ENCODE data around the gene IL16.
A peak's percentile ranks its signal among the peaks of the same experiment; 100 is the strongest.

Gene IL16

DNA sequence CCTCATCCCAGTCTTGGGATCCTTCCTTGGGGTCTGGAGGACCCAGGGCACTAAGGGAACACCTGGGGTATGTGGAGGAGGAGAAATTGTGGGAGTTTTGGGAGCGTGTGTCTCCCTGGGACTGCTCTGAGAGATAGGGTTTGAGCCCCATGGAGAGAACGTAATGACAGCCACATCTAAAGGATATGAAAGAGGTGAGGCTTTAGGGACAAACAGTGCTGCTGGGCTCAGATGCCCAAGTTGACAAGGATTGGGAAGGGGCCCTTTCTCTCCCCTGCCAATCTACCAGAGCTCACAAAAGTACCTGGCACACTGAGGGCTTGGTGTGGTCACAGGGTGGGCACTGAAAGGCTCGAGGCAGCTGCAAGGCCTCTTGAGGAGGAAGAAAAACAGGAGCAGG is 140.6 kb downstream of the IL16 start:
- ChIA-PET POLR2A (no interaction called here), CTCF (interaction anchor here (0.6 to 8.6 kb wide), 11 partner anchors 11 to 76 kb away, joined by 3 to 69 read pairs (median 5); partner anchors contain the start of gene TMC3)
- Histone ChIP-seq H3K27me3 (replicated peaks in 2 of 5; ENCODE audit: control insufficient read depth in 4 of 5, insufficient read depth in 5 of 5, low read length in 4 of 5) (no peaks in the 10 kb centered on the region), H3K4me3 (ENCODE audit: control insufficient read depth in 1 of 7, extremely low read depth in 1 of 7, insufficient read depth in 4 of 7, low read depth in 2 of 7, low read length in 6 of 7) (no peak overlapping the region), H3K9me3 (ENCODE audit: control extremely low read depth in 1 of 5, control insufficient read depth in 4 of 5, insufficient read depth in 2 of 5, low read depth in 1 of 5, low read length in 4 of 5) (no peaks in the 10 kb centered on the region), H3K27ac (ENCODE audit: insufficient read depth in 1 of 2, low read depth in 1 of 2, low read length in 2 of 2, poor library complexity in 1 of 2, severe bottlenecking in 2 of 2) (no peak overlapping the region), H3K4me1 (ENCODE audit: control extremely low read depth in 1 of 4, control insufficient read depth in 4 of 4, insufficient read depth in 4 of 4, low read length in 3 of 4) (peaks cover 0 to 23% (median 2%) of the 10 kb centered on the region in 4 experiments), H3K36me3 (ENCODE audit: control insufficient read depth in 4 of 4, insufficient read depth in 4 of 4, low read length in 3 of 4) (no peaks in the 10 kb centered on the region)
- DNase-seq = no peak
- 92% methylated on average over 3 of the region's 3 CpGs for WGBS (ENCODE audit: insufficient coverage)

DNA sequence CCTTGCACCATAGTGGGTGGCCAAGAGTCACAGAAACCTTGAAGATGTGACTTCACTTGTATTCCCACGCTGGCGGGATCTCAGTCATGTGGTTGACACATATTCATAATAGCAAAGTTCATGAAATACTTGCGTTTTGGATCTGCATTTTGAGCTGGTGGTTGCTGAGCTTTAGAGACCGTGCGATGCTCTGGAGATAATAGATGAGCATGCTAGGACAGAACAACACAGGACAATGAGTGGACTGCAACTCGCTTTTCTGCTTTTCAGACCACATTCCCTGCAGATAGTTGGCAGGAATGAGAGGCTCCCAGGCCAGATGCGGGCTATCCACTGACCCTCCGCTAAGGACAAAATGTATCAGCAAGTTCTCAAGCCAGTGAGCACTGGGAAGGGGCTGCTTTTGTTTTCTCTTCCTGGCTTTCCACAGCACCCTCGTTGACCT is 141.1 kb downstream of the IL16 start:
- no peak overlapping the region for H3K27ac ChIP-seq (ENCODE audit: insufficient read depth in 1 of 2, low read depth in 1 of 2, low read length in 2 of 2, poor library complexity in 1 of 2, severe bottlenecking in 2 of 2)
- WGBS (ENCODE audit: insufficient coverage) = 92% methylated on average over 9 of the region's 9 CpGs
- H3K36me3 ChIP-seq (ENCODE audit: control insufficient read depth in 4 of 4, insufficient read depth in 4 of 4, low read length in 3 of 4) = no peaks in the 10 kb centered on the region
- POLR2A ChIA-PET = no interaction called here
- CTCF ChIA-PET = interaction anchor here (1.0 to 8.6 kb wide), 7 partner anchors 12 to 71 kb away, joined by 3 to 69 read pairs (median 5); partner anchors contain the start of gene TMC3
- H3K9me3 ChIP-seq (ENCODE audit: control extremely low read depth in 1 of 5, control insufficient read depth in 4 of 5, insufficient read depth in 2 of 5, low read depth in 1 of 5, low read length in 4 of 5) = no peaks in the 10 kb centered on the region
- peaks cover 0 to 23% (median 2%) of the 10 kb centered on the region in 4 experiments for H3K4me1 ChIP-seq (ENCODE audit: control extremely low read depth in 1 of 4, control insufficient read depth in 4 of 4, insufficient read depth in 4 of 4, low read length in 3 of 4)
- DNase-seq = no peak
- H3K27me3 ChIP-seq (replicated peaks in 2 of 5; ENCODE audit: control insufficient read depth in 4 of 5, insufficient read depth in 5 of 5, low read length in 4 of 5) = no peaks in the 10 kb centered on the region
- H3K4me3 ChIP-seq (ENCODE audit: control insufficient read depth in 1 of 7, extremely low read depth in 1 of 7, insufficient read depth in 4 of 7, low read depth in 2 of 7, low read length in 6 of 7) = no peak overlapping the region

DNA sequence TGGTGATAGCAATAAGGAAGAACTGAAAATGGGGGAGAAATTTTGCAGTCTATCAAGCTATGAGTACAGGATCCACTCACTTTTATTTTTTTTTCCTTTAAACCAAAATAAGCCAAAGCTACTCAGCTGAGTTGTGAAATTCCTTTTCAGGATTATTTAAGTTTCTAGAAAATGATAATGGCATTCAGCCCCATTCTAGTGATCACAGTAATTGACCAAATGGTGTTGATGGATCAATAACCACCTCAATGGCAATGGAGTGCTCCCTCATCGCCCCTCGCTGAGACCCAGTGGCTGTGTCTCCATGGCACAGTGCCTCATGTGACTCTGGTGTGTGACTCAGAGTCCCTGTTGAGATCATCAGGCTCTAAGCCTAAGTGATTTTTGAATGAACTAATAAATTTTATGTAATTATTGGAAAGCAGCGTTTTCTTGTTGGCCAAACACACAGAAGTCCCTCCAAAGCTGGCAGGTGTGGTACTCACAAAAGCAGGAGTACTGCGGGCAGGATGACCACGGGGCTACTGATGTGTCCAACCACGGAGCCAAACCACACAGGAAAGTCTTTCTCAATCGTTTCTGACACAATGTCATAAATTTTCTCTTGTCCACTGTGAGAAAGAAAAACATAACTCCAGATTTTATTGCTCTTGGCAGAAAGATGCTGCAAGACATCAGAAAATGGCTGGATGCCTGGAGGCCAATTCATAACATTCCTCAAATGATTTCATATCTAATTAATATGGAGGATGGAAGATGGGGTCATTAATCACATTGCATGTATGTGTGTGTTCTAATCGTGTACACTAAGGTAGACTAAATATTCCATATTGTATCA is 141.7 kb downstream of the IL16 start:
- H3K36me3 ChIP-seq (ENCODE audit: control insufficient read depth in 4 of 4, insufficient read depth in 4 of 4, low read length in 3 of 4) = no peaks in the 10 kb centered on the region
- WGBS (ENCODE audit: insufficient coverage) = 52% methylated on average over 6 of the region's 8 CpGs
- H3K27me3 ChIP-seq (replicated peaks in 2 of 5; ENCODE audit: control insufficient read depth in 4 of 5, insufficient read depth in 5 of 5, low read length in 4 of 5) = no peaks in the 10 kb centered on the region
- no peak overlapping the region for H3K4me3 ChIP-seq (ENCODE audit: control insufficient read depth in 1 of 7, extremely low read depth in 1 of 7, insufficient read depth in 4 of 7, low read depth in 2 of 7, low read length in 6 of 7)
- H3K4me1 ChIP-seq (ENCODE audit: control extremely low read depth in 1 of 4, control insufficient read depth in 4 of 4, insufficient read depth in 4 of 4, low read length in 3 of 4) = peaks cover 0 to 23% (median 2%) of the 10 kb centered on the region in 4 experiments
- no peaks in the 10 kb centered on the region for H3K9me3 ChIP-seq (ENCODE audit: control extremely low read depth in 1 of 5, control insufficient read depth in 4 of 5, insufficient read depth in 2 of 5, low read depth in 1 of 5, low read length in 4 of 5)
- H3K27ac ChIP-seq (ENCODE audit: insufficient read depth in 1 of 2, low read depth in 1 of 2, low read length in 2 of 2, poor library complexity in 1 of 2, severe bottlenecking in 2 of 2) = no peak overlapping the region
- DNase-seq = peak in 2 of 3 donors; percentile 38 to 41
- POLR2A ChIA-PET = no interaction called here
- CTCF ChIA-PET = interaction anchor here (0.9 to 8.6 kb wide), 6 partner anchors 42 to 72 kb away, joined by 3 to 69 read pairs (median 6); no protein-coding TSS in a partner anchor

DNA sequence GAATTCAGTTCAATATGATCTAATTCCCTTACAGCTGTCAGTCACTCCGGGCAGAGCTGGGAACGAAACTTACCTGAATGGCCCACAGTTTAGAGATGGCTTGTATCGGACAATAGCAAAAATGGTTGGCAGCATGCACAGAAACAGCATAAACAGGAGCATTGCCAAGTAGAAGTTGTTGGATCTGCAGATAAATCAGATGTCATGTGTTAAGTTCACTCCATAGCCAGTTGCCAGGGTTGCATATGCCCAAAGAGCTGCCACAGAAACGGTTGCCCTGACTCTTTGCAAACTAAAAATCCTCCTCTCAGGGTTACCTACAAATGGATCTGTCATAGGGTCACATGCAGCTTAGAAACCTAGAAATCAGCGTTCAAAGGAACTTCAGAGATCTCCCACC is 142.6 kb downstream of the IL16 start:
- H3K36me3 ChIP-seq (ENCODE audit: control insufficient read depth in 4 of 4, insufficient read depth in 4 of 4, low read length in 3 of 4) = no peaks in the 10 kb centered on the region
- no peaks in the 10 kb centered on the region for H3K27me3 ChIP-seq (replicated peaks in 2 of 5; ENCODE audit: control insufficient read depth in 4 of 5, insufficient read depth in 5 of 5, low read length in 4 of 5)
- H3K4me3 ChIP-seq (ENCODE audit: control insufficient read depth in 1 of 7, extremely low read depth in 1 of 7, insufficient read depth in 4 of 7, low read depth in 2 of 7, low read length in 6 of 7) = no peak overlapping the region
- ChIA-PET CTCF (interaction anchor here (0.9 to 8.6 kb wide), 5 partner anchors 41 to 73 kb away, joined by 3 to 69 read pairs (median 5); no protein-coding TSS in a partner anchor), POLR2A (no interaction called here)
- 92% methylated on average over 5 of the region's 5 CpGs for WGBS (ENCODE audit: insufficient coverage)
- H3K4me1 ChIP-seq (ENCODE audit: control extremely low read depth in 1 of 4, control insufficient read depth in 4 of 4, insufficient read depth in 4 of 4, low read length in 3 of 4) = peaks cover 0 to 23% (median 2%) of the 10 kb centered on the region in 4 experiments
- H3K27ac ChIP-seq (ENCODE audit: insufficient read depth in 1 of 2, low read depth in 1 of 2, low read length in 2 of 2, poor library complexity in 1 of 2, severe bottlenecking in 2 of 2) = no peak overlapping the region
- DNase-seq = no peak
- H3K9me3 ChIP-seq (ENCODE audit: control extremely low read depth in 1 of 5, control insufficient read depth in 4 of 5, insufficient read depth in 2 of 5, low read depth in 1 of 5, low read length in 4 of 5) = no peaks in the 10 kb centered on the region

DNA sequence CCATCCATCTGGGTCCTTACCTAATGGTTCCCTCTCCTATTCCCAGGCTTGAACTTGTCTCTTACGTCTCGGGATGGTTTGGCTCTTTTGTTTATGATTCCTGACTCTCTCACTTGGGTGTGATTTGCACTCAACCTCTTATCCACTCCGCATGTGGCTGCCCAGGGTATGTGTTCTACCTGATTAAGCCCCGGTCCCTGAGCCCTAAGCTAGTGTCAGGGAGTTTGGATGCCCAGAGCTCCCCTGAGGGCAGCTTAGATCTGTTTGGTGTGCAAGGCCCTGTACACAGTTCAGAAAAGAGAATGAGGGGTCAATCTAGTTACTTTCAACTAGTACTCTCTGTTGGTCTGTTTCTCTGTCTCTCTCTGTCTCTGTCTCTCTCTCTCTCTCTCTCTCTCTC is 143.2 kb downstream of the IL16 start:
- no peak overlapping the region for H3K4me3 ChIP-seq (ENCODE audit: control insufficient read depth in 1 of 7, extremely low read depth in 1 of 7, insufficient read depth in 4 of 7, low read depth in 2 of 7, low read length in 6 of 7)
- no peak overlapping the region for H3K27ac ChIP-seq (ENCODE audit: insufficient read depth in 1 of 2, low read depth in 1 of 2, low read length in 2 of 2, poor library complexity in 1 of 2, severe bottlenecking in 2 of 2)
- peaks cover 0 to 23% (median 2%) of the 10 kb centered on the region in 4 experiments for H3K4me1 ChIP-seq (ENCODE audit: control extremely low read depth in 1 of 4, control insufficient read depth in 4 of 4, insufficient read depth in 4 of 4, low read length in 3 of 4)
- no peaks in the 10 kb centered on the region for H3K27me3 ChIP-seq (replicated peaks in 2 of 5; ENCODE audit: control insufficient read depth in 4 of 5, insufficient read depth in 5 of 5, low read length in 4 of 5)
- ChIA-PET CTCF (interaction anchor here (0.9 to 8.6 kb wide), 3 partner anchors 41 to 64 kb away, joined by 3 to 69 read pairs (median 3); no protein-coding TSS in a partner anchor), POLR2A (no interaction called here)
- H3K36me3 ChIP-seq (ENCODE audit: control insufficient read depth in 4 of 4, insufficient read depth in 4 of 4, low read length in 3 of 4) = no peaks in the 10 kb centered on the region
- WGBS (ENCODE audit: insufficient coverage) = 71% methylated on average over 4 of the region's 4 CpGs
- H3K9me3 ChIP-seq (ENCODE audit: control extremely low read depth in 1 of 5, control insufficient read depth in 4 of 5, insufficient read depth in 2 of 5, low read depth in 1 of 5, low read length in 4 of 5) = no peaks in the 10 kb centered on the region
- DNase-seq = no peak

DNA sequence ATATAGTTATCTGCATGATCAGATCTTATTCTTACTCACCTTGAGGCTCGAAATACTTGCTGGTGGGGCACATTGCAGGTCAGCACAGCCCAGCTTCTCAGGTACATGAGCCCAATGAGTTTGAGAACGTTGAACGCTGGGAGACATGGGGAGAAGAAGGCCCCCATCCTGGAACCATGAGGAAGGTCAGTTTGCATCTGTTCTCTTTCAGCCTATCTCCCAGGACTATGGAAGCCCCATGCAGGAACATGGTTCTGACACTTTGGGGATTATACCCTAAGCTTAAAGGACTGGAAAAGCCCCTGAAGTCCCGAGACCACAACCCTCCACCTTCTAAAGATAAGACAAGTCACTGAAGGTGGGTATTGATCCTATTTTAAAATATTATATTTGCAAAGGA is 144.7 kb downstream of the IL16 start:
- POLR2A ChIA-PET = no interaction called here
- CTCF ChIA-PET = no interaction called here

DNA sequence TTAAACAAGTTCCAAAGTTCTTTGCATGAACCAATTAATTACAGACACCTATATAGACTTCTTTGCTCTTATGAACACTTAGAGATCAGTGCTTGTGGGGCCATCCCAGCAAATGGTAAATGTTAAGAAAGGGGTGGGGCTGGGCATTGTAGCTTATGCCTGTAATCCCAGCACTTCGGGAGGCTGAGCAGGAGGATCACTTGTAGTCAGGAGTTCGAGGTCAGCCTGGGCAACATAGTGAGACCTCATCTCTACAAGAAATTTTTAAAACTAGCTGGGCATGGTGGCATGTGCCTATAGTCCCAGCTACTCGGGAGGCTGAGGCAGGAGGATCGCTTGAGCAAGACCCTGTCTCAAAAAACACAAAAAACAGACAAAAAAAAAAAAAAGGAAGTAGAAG is 146.7 kb downstream of the IL16 start:
- Histone ChIP-seq H3K4me3 (ENCODE audit: control insufficient read depth in 1 of 7, extremely low read depth in 1 of 7, insufficient read depth in 4 of 7, low read depth in 2 of 7, low read length in 6 of 7) (no peak overlapping the region), H3K36me3 (ENCODE audit: control insufficient read depth in 4 of 4, insufficient read depth in 4 of 4, low read length in 3 of 4) (no peaks in the 10 kb centered on the region), H3K27ac (ENCODE audit: insufficient read depth in 1 of 2, low read depth in 1 of 2, low read length in 2 of 2, poor library complexity in 1 of 2, severe bottlenecking in 2 of 2) (no peak overlapping the region), H3K4me1 (ENCODE audit: control extremely low read depth in 1 of 4, control insufficient read depth in 4 of 4, insufficient read depth in 4 of 4, low read length in 3 of 4) (peaks cover 0 to 9% (median 2%) of the 10 kb centered on the region in 4 experiments), H3K27me3 (replicated peaks in 2 of 5; ENCODE audit: control insufficient read depth in 4 of 5, insufficient read depth in 5 of 5, low read length in 4 of 5) (no peaks in the 10 kb centered on the region), H3K9me3 (ENCODE audit: control extremely low read depth in 1 of 5, control insufficient read depth in 4 of 5, insufficient read depth in 2 of 5, low read depth in 1 of 5, low read length in 4 of 5) (no peaks in the 10 kb centered on the region)
- DNase-seq = no peak
- ChIA-PET CTCF (interaction anchor here (1.6 to 1.8 kb wide), 2 partner anchors 57 to 77 kb away, joined by 4 read pairs; no protein-coding TSS in a partner anchor), POLR2A (interaction anchor here (0.6 kb wide), 1 partner anchor 84 kb away, joined by 3 read pairs; no protein-coding TSS in a partner anchor)
- 92% methylated on average over 4 of the region's 4 CpGs for WGBS (ENCODE audit: insufficient coverage)

More for the DNA sequence above, 144.7 kb downstream of the IL16 start:
- 89% methylated on average over 2 of the region's 4 CpGs for WGBS (ENCODE audit: insufficient coverage)
- peaks cover 0 to 23% (median 2%) of the 10 kb centered on the region in 4 experiments for H3K4me1 ChIP-seq (ENCODE audit: control extremely low read depth in 1 of 4, control insufficient read depth in 4 of 4, insufficient read depth in 4 of 4, low read length in 3 of 4)
- DNase-seq = no peak
- no peaks in the 10 kb centered on the region for H3K9me3 ChIP-seq (ENCODE audit: control extremely low read depth in 1 of 5, control insufficient read depth in 4 of 5, insufficient read depth in 2 of 5, low read depth in 1 of 5, low read length in 4 of 5)
- no peaks in the 10 kb centered on the region for H3K36me3 ChIP-seq (ENCODE audit: control insufficient read depth in 4 of 4, insufficient read depth in 4 of 4, low read length in 3 of 4)
- H3K27ac ChIP-seq (ENCODE audit: insufficient read depth in 1 of 2, low read depth in 1 of 2, low read length in 2 of 2, poor library complexity in 1 of 2, severe bottlenecking in 2 of 2) = no peak overlapping the region
- H3K4me3 ChIP-seq (ENCODE audit: control insufficient read depth in 1 of 7, extremely low read depth in 1 of 7, insufficient read depth in 4 of 7, low read depth in 2 of 7, low read length in 6 of 7) = no peak overlapping the region
- no peaks in the 10 kb centered on the region for H3K27me3 ChIP-seq (replicated peaks in 2 of 5; ENCODE audit: control insufficient read depth in 4 of 5, insufficient read depth in 5 of 5, low read length in 4 of 5)

Measured in common myeloid progenitor, CD34-positive (primary cell).